Immature natural killer cell (primary cell): Measurements from ENCODE around the gene SMPX. TPM values are rescaled to one million over a fixed set of nuclear protein-coding genes. Genes with fewer than 3 reads are reported as not detected.

Experiments
- DNase-seq, 3 donors: peaks; one replicate each; pipeline ENCODE4 v3.0.0; 2022; ENCODE audit warnings: mixed read lengths in 1 of 3
- H3K27ac Mint-ChIP-seq, 6 donors: one replicate each; pipeline ENCODE4 v1.8.0; 2020; ENCODE audit warnings: mixed read lengths in 6 of 6, mild to moderate bottlenecking in 5 of 6, inconsistent platforms in 4 of 6, moderate library complexity in 3 of 6
- H3K27me3 Mint-ChIP-seq, 3 donors: one replicate each; pipeline ENCODE4 v1.8.0; 2020 to 2021; ENCODE audit warnings: low read depth in 3 of 3, mild to moderate bottlenecking in 3 of 3, mixed read lengths in 3 of 3, moderate library complexity in 3 of 3, inconsistent platforms in 1 of 3
- H3K36me3 Mint-ChIP-seq, 3 donors: one replicate each; pipeline ENCODE4 v1.8.0; 2020; ENCODE audit warnings: mixed read lengths in 3 of 3, inconsistent platforms in 2 of 3, mild to moderate bottlenecking in 2 of 3
- H3K4me1 Mint-ChIP-seq, 2 donors: one replicate each; pipeline ENCODE4 v1.8.0; 2020; ENCODE audit warnings: inconsistent platforms in 2 of 2, mild to moderate bottlenecking in 2 of 2, mixed read lengths in 2 of 2, moderate library complexity in 1 of 2
- H3K4me3 Mint-ChIP-seq, 5 donors: one replicate each; pipeline ENCODE4 v1.8.0; 2020; ENCODE audit warnings: mild to moderate bottlenecking in 5 of 5, mixed read lengths in 5 of 5, inconsistent platforms in 3 of 5, moderate library complexity in 3 of 5
- H3K9me3 Mint-ChIP-seq, 6 donors: one replicate each; pipeline ENCODE4 v1.8.0; 2020; ENCODE audit warnings: mild to moderate bottlenecking in 6 of 6, mixed read lengths in 6 of 6, inconsistent platforms in 4 of 6, moderate library complexity in 3 of 6
- polyA plus RNA-seq, 3 donors: library from polyadenylated mRNA; unstranded; fragments of 300-500 nt; fragmentation: Illumina TruSeq; gene quantifications; one replicate each; pipeline ENCODE4 v1.2.3, GENCODE V29; 2021

SMPX gene
- polyA plus RNA-seq, 3 donors from 2014 or later, result not detected

DNA sequence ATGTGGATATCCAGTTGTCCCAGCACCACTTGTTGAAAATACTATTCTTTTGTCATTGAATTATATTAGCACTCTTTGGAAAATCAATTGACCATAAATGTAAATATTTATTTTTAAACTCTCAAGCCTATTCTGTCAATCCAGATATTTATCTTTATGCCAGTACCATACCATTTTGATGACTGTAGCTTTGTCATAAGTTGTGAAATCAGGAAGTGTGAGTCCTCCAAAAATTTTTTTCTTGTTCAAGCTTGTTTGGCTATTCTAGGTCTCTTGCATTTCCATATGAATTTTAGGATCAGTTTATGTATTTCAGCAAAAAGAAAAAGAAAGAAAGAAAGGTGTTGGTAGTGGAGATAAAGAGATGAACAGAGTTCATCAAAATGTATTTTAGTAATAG, 8.2 kb upstream of the SMPX start:
- H3K27me3 Mint-ChIP-seq, result peaks cover 0 to 13% (median 7%) of the 10 kb centered on the region in 3 donors
- no peaks in the 10 kb centered on the region for H3K36me3 Mint-ChIP-seq
- no peak overlapping the region for H3K27ac Mint-ChIP-seq
- no peak overlapping the region for H3K4me3 Mint-ChIP-seq
- H3K9me3 Mint-ChIP-seq, result peaks cover 0 to 5% (median 0%) of the 10 kb centered on the region in 6 donors
- no peaks in the 10 kb centered on the region for H3K4me1 Mint-ChIP-seq
- DNase-seq, result no peak

DNA sequence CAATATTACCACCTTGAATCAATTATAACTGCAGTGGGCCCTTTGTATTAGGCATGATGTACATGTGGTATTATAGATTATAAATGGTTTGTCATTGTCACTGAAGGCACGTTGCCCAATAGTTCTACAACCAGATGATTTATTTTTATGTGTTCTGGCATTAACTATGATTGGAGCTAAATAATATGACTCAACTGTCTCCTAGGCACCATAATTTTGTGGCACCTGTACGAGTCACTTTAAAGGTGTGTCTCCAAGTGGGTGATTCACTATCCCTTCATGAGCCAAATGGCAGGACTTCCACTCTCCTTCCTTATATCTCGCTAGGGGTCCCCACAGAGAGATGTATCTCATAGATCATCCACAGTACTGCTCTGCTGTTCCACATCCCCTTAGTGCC, 6.1 kb upstream of the SMPX start:
- no peak for DNase-seq
- Mint-ChIP-seq H3K27me3 (peaks cover 0 to 12% (median 7%) of the 10 kb centered on the region in 3 donors), H3K36me3 (no peaks in the 10 kb centered on the region), H3K27ac (no peak overlapping the region), H3K4me3 (no peak overlapping the region), H3K9me3 (peaks cover 0 to 5% (median 0%) of the 10 kb centered on the region in 6 donors), H3K4me1 (no peaks in the 10 kb centered on the region)

DNA sequence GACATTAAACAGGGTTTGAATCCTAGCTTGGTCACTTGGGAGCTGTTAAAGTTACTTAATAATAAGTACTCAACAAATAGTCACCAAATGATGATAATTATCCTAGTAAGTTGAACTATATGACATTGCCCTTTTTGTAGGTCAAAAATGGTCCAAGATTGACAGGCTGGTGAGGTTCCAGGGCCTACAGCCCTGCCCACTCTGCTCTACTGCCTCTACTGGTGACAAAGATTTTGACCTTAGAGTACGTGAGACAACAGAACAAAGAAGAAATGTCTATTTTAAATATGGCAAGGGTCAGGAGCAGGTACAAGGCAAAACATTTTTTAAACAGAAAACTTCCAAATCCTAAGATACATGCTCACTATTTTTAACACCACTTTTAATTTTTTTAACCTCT, 572 bp upstream of the SMPX start:
- Mint-ChIP-seq H3K4me1 (no peaks in the 10 kb centered on the region), H3K9me3 (no peaks in the 10 kb centered on the region), H3K36me3 (no peaks in the 10 kb centered on the region), H3K27me3 (peaks cover 0 to 3% (median 2%) of the 10 kb centered on the region in 3 donors), H3K4me3 (no peak overlapping the region), H3K27ac (no peak overlapping the region)
- DNase-seq, result no peak

DNA sequence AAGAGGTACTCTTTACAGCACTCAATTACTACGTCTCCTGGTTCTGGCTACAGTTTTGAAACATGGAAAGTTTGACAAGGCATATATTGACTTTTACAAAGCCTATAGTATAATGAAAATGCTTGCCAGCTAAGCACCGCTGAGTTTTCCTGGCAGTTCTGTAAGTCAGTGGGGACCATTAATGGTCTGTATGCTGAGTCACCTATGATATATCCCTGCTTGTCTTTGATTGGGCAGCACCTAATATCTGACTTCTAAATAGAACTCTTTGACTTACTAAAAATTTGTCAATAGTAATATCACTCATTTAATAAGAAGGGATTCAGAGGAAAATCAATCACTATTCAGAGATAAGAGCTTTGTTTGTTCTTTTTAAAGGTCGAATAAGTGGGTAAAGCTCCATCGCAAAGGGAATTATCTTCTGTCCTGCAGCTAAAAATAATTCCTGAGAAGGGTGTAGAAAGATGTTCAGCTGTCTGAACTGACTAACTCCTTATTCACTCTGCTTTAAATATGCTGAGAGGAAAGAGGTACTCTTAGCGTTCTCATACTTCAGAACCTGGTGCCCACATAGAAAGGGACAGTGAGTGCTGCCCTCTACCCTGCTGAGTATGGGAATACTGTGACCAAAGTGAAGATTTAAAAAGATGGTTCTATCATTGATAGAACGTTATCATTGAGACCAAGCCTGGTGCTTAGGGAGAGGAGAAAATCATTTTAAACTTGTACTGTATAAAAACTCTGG, 959 bp downstream of the SMPX start:
- DNase-seq, result no peak
- Mint-ChIP-seq H3K4me3 (no peak overlapping the region), H3K36me3 (no peaks in the 10 kb centered on the region), H3K27ac (no peak overlapping the region), H3K9me3 (no peaks in the 10 kb centered on the region), H3K4me1 (no peaks in the 10 kb centered on the region), H3K27me3 (peaks cover 0 to 3% (median 2%) of the 10 kb centered on the region in 3 donors)

DNA sequence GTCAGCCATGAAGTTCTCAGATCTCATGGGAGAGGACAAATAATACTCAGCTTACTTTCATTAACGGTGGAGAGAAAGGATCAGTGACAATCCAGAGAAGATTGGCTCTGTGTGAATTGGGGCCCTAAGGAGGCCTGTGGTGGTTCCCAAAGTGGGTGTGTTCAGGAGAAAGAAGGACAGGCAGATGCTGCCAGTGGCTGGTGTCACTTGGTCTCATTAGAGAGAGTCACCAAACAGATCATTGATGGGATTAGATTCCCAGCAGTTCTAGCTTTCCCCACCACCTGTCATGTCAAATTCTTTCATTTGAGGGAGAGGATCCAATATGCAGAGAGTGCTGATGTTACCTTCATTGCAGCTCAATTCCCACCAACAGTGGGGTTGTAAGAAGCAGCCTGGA, 8.0 kb downstream of the SMPX start:
- no peaks in the 10 kb centered on the region for H3K36me3 Mint-ChIP-seq
- H3K27ac Mint-ChIP-seq, result no peak overlapping the region
- H3K9me3 Mint-ChIP-seq, result no peaks in the 10 kb centered on the region
- no peak for DNase-seq
- H3K27me3 Mint-ChIP-seq, result peaks cover 0 to 14% (median 2%) of the 10 kb centered on the region in 3 donors
- H3K4me3 Mint-ChIP-seq, result no peak overlapping the region
- H3K4me1 Mint-ChIP-seq, result no peaks in the 10 kb centered on the region

DNA sequence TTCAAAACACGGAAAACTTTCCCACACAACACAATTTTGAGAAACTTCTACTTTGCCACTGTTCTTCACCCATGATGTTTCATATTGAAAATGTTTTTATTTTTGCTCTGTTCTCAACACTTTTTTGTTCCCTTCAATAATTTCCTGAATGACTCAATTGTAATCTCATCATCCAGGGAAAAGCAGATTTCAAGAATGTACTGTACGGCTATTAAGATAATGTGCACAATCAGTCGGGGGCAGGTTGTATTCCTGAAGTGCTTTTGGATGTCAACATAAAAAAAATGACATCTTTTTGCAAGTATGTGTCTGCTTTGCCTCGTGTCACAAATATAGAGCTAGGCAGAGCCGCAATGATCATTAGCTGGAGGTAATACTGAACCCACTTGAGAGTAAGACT, 9.7 kb downstream of the SMPX start:
- Mint-ChIP-seq H3K36me3 (no peaks in the 10 kb centered on the region), H3K27me3 (peaks cover 3 to 13% (median 6%) of the 10 kb centered on the region in 3 donors), H3K4me1 (no peaks in the 10 kb centered on the region), H3K9me3 (no peaks in the 10 kb centered on the region), H3K27ac (no peak overlapping the region), H3K4me3 (no peak overlapping the region)
- no peak for DNase-seq

DNA sequence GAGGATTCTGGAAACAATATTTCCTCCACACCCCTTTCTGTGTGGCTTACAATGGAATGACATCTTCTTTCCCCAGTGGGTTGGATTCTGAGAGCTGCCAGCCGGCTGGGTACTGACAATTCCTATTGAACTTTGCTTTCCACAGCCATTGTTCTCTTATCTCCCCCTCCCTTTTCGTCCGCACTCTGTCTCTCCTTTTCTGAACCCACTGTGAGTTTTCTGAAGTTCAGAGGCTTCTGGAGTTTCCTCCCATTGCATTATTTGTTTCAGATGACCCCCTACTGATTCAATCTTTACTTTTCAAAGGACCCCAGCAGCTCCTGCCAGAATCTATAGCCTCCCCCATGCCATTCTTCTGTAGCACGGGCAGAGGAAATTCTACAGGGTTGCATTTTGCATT, 10.4 kb downstream of the SMPX start:
- Mint-ChIP-seq H3K4me1 (no peaks in the 10 kb centered on the region), H3K4me3 (no peak overlapping the region), H3K9me3 (no peaks in the 10 kb centered on the region), H3K27ac (no peak overlapping the region), H3K36me3 (no peaks in the 10 kb centered on the region), H3K27me3 (peaks cover 4 to 13% (median 8%) of the 10 kb centered on the region in 3 donors)
- DNase-seq, result no peak

DNA sequence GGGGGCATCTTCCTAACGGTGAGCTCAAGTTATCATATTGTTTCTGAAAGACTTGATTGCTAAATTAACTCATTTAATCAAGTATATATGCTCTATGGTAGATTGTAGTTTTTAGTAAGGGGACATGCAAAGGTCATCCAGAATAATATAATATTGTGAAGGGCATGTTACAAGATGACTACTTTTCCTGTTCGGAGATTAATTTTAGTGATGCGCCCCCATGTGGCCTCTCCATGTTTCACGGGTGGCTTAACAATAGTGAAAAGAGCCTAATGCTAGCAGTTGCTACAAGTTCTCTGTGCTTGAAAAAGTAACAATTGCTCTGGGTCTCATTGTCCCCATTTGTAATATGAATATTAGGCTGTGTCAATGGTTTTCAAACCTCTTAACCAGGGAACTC, 12.2 kb downstream of the SMPX start:
- peak in 1 of 3 donors; percentile 9 for DNase-seq
- Mint-ChIP-seq H3K4me1 (no peaks in the 10 kb centered on the region), H3K27me3 (peaks cover 4 to 15% (median 12%) of the 10 kb centered on the region in 3 donors), H3K27ac (no peak overlapping the region), H3K9me3 (no peaks in the 10 kb centered on the region), H3K36me3 (no peaks in the 10 kb centered on the region), H3K4me3 (no peak overlapping the region)

DNA sequence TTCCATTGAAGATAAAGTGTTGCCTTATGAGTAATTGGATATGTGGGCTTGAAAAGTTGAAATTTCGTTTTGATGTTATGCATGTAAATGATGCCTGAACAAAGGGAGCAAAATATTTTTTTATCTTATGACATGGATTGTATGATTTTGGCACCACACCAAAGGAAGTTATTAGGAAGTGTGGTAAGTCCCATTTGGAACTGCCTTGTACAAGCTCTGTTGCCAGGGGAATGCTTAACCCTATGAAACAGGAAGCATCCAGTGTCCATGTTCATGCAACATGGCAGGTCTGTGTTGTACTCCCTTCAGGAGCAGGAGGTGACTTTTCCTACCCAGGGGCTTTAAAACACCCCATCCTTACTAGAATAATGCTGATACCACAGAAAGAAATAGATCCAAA, 13.2 kb downstream of the SMPX start:
- no peak for DNase-seq
- Mint-ChIP-seq H3K4me3 (no peak overlapping the region), H3K9me3 (no peaks in the 10 kb centered on the region), H3K27ac (no peak overlapping the region), H3K4me1 (no peaks in the 10 kb centered on the region), H3K27me3 (peaks cover 4 to 13% (median 12%) of the 10 kb centered on the region in 3 donors), H3K36me3 (no peaks in the 10 kb centered on the region)

DNA sequence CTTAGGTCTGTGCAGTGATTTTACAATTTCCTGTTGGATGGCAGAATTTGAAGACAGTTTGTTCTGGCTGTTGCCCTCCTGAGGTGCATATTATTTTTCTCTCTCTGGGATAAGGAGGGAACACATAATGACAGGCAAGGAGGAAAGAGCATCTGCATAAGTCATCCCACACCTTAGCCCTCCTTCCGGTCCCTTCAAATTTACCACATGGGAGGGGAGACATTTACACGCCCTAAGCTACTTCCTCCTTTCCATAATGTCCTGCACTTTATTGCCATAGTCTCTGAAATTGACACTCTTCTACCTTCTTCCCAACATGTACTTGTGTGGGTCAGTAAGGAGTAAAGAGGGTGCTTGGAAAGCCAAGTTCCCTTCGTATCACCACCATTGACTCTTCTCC, 13.9 kb downstream of the SMPX start:
- Mint-ChIP-seq H3K27me3 (peaks cover 4 to 13% (median 12%) of the 10 kb centered on the region in 3 donors), H3K36me3 (no peaks in the 10 kb centered on the region), H3K9me3 (no peaks in the 10 kb centered on the region)

DNA sequence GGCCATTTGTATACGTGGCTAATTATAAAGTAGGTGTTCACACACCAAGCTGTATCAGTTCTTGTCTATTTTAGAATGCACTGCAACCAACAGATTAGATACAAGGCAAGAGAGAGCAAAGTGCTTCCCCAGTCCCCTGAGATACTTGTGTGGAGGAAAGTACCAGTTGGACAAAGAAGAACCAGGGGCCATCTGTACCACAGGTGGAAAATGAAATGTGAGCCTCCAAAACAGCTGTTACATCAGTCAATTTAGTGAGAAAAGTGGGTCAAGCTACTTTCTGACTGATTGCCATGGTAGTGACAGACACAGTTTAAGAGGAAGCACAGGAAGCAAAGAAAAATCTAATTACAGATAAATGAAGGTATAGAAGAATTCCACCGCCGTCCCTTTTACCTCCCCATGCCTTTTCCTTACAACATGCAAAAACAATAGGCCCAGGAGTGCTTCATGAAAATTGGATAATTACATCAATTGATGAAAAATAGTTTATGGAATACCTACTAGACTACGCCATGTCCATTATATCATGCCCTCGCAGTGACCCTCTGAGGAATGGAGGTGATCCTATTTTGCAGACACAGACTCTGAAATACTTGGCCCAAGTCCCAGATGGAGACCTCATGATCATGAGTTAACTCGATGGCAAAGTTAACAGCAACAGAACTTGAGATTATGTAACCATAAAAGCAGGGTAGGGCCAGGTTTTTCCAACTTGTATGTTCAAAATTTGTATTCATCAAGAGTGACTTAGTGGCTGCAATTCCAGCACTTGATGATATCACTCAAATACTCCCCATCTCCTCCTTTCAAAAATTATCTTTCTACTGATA, 15.8 kb downstream of the SMPX start:
- Mint-ChIP-seq H3K4me1 (no peaks in the 10 kb centered on the region), H3K36me3 (no peaks in the 10 kb centered on the region), H3K27ac (no peak overlapping the region), H3K27me3 (peaks cover 2 to 19% (median 12%) of the 10 kb centered on the region in 3 donors), H3K9me3 (no peaks in the 10 kb centered on the region), H3K4me3 (no peak overlapping the region)
- DNase-seq, result no peak

More for the DNA sequence above, 13.9 kb downstream of the SMPX start:
- Mint-ChIP-seq H3K4me1 (no peaks in the 10 kb centered on the region), H3K4me3 (no peak overlapping the region), H3K27ac (no peak overlapping the region)
- no peak for DNase-seq

DNA sequence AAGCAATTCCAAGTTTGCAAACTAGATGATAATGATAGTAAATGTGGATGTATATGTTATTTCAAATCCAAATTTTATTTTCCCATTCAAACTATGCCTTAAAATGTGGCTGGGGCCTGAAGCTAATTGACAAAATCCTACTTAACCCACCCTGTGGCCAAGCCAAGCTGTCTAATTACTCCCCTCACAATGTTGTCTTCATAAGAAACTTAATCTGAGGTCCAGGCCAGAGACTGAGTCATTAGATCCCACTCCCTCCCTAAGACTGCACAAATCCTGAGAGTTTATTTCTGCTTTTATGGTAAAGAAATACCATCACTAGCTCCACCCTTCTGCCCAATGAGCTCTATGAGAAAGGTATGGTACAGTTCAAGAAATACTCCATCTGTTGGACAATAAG, 16.6 kb downstream of the SMPX start:
- no peak for DNase-seq
- H3K9me3 Mint-ChIP-seq, result no peaks in the 10 kb centered on the region
- H3K27ac Mint-ChIP-seq, result no peak overlapping the region
- H3K27me3 Mint-ChIP-seq, result peaks cover 2 to 21% (median 12%) of the 10 kb centered on the region in 3 donors
- H3K4me3 Mint-ChIP-seq, result no peak overlapping the region
- no peaks in the 10 kb centered on the region for H3K36me3 Mint-ChIP-seq
- no peaks in the 10 kb centered on the region for H3K4me1 Mint-ChIP-seq

DNA sequence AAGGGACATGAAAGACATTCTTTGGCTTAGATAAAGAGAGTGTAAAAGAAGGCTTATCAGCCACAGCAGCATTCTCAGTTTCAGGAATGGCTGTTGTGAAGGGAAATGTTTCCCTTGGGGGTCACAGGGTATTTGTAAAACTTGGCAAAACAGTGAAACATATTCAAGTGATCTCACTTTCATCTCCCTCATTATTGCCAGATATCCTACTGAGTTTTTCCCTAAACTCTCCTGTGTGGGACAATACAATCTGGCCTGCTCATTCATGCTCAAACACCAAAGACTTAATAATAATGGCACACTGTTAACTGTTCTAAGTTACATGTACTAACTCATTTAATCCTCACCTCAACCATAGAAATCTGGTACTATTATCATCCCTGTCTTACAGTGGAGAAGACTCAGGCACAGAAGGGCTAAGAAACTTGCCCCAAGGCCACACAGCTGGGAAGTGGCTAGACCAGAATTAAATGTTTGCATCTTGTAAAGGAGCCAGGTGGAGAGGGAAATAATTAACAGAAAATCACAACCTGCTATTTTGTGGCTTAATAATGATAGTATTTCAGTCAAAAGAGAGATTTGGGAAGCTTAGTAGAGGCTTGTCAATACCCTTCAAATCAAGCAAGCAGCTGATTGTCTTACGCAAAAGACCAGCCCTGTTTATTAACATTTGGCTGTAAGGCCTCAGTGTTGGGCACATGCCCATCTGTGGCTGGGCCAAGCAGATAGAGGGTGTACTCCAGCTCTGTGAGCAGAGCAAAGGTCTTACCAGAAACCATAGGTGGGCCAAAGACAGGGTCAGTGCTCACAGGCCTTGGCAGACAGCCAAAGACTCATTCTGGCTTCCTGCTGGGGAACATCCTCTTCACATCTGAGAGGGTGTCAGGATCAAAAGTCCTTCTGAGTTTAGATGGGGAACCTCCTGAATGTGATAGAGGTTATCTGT, 17.3 kb downstream of the SMPX start:
- Mint-ChIP-seq H3K9me3 (no peaks in the 10 kb centered on the region), H3K36me3 (no peaks in the 10 kb centered on the region), H3K4me3 (no peak overlapping the region), H3K27me3 (peaks cover 2 to 21% (median 8%) of the 10 kb centered on the region in 3 donors), H3K27ac (no peak overlapping the region), H3K4me1 (no peaks in the 10 kb centered on the region)
- no peak for DNase-seq

DNA sequence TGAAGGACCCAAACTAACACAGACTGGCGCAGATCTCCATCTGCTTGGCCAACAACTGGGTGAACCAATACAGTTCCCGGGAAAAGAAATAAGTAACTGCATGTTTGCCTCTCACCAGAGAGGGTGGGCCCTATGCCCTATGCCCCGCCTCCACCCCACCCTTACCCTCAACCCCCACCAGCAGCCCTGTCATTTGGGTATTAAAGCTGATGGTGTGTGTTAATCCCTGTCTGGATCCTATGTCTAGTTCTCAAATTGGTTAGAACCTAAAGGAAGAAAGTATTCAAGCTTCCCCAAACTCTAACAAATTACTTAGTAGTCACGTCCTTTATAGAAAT, 19.0 kb downstream of the SMPX start:
- no peak overlapping the region for H3K4me3 Mint-ChIP-seq
- no peaks in the 10 kb centered on the region for H3K36me3 Mint-ChIP-seq
- no peaks in the 10 kb centered on the region for H3K9me3 Mint-ChIP-seq
- no peak overlapping the region for H3K27ac Mint-ChIP-seq
- peaks cover 2 to 24% (median 6%) of the 10 kb centered on the region in 3 donors for H3K27me3 Mint-ChIP-seq
- H3K4me1 Mint-ChIP-seq, result no peaks in the 10 kb centered on the region
- DNase-seq, result no peak
